MM.1S (cell line): ENCODE data around the gene CCSER2.
"Not testable (repeated sequence)": the region's sequence is repeated elsewhere in the genome, so short reads cannot be mapped to it uniquely, and the experiment has no call there.

Experiments
- DNase-seq: peaks from one replicate; pipeline ENCODE4 v3.0.0-alpha.2; 2015
- H2AFZ ChIP-seq: fragments of 300-600 bp; sonication (generic); 2 replicates; pipeline ENCODE4 v1.6.0; 2016; ENCODE audit warnings: antibody characterized with exemption, low read length
- H3F3A ChIP-seq: fragments of 300-600 bp; sonication (generic); 2 replicates; pipeline ENCODE4 v1.6.1; 2016; ENCODE audit warnings: mild to moderate bottlenecking, antibody characterized with exemption, low read length, moderate library complexity, mixed read lengths; ENCODE audit not compliant: insufficient read depth
- H3K27ac ChIP-seq: fragments of 300-600 bp; sonication (generic); 2 replicates; pipeline ENCODE4 v1.5.1; 2016; ENCODE audit warnings: mild to moderate bottlenecking, low read length
- H3K27me3 ChIP-seq: fragments of 300-600 bp; sonication (generic); replicated peaks from 2 replicates; pipeline ENCODE4 v1.6.0; 2016; ENCODE audit warnings: low read length; ENCODE audit not compliant: insufficient read depth
- H3K36me3 ChIP-seq: fragments of 300-600 bp; sonication (generic); replicated peaks from 2 replicates; pipeline ENCODE4 v1.6.1; 2016; ENCODE audit warnings: mild to moderate bottlenecking, low read length, mixed read lengths; ENCODE audit not compliant: insufficient read depth
- H3K4me1 ChIP-seq: fragments of 300-600 bp; sonication (generic); 2 replicates; pipeline ENCODE4 v1.6.1; 2016; ENCODE audit warnings: low read length, mixed read lengths
- H3K4me2 ChIP-seq: fragments of 300-600 bp; sonication (generic); 2 replicates; pipeline ENCODE4 v1.6.0; 2016; ENCODE audit warnings: low read depth, low read length
- H3K4me3 ChIP-seq: fragments of 300-600 bp; sonication (generic); 2 replicates; pipeline ENCODE4 v1.5.1; 2016; ENCODE audit warnings: low read length, mixed read lengths
- H3K79me2 ChIP-seq: fragments of 300-600 bp; sonication (generic); 2 replicates; pipeline ENCODE4 v1.6.1; 2016; ENCODE audit warnings: mixed run types, low read length, mixed read lengths
- H3K9ac ChIP-seq: fragments of 300-600 bp; sonication (generic); 2 replicates; pipeline ENCODE4 v1.6.1; 2016; ENCODE audit warnings: low read length, mixed read lengths
- H3K9me2 ChIP-seq: fragments of 300-600 bp; sonication (generic); replicated peaks from 2 replicates; pipeline ENCODE4 v1.6.1; 2016; ENCODE audit warnings: mild to moderate bottlenecking, low read length, mixed read lengths; ENCODE audit not compliant: insufficient read depth
- H3K9me3 ChIP-seq: fragments of 300-600 bp; sonication (generic); replicated peaks from 2 replicates; pipeline ENCODE4 v1.6.1; 2016; ENCODE audit warnings: mild to moderate bottlenecking, low read length, mixed read lengths; ENCODE audit not compliant: insufficient read depth
- H4K20me1 ChIP-seq: fragments of 300-600 bp; sonication (generic); 2 replicates; pipeline ENCODE4 v1.6.1; 2016; ENCODE audit warnings: mild to moderate bottlenecking, low read length, moderate library complexity, mixed read lengths; ENCODE audit not compliant: insufficient read depth
- EZH2 ChIP-seq: fragments of 300-600 bp; sonication (generic); optimal IDR thresholded peaks from 2 replicates; pipeline ENCODE3; 2017; ENCODE audit warnings: low read depth, mild to moderate bottlenecking, antibody characterized with exemption, low read length, mixed read lengths
- EZH2phosphoT487 ChIP-seq: fragments of 300-600 bp; sonication (generic); IDR thresholded peaks from 2 replicates; pipeline ENCODE4 v1.6.1; 2018; ENCODE audit warnings: antibody characterized with exemption, low read length
- TF ChIP-seq, protein P1 (sequence below): fragments of 300-600 bp; sonication (generic); IDR thresholded peaks from 2 replicates; pipeline ENCODE4 v1.5.1; 2016; ENCODE audit warnings: antibody characterized with exemption, low read length, mixed read lengths

CCSER2 gene

DNA sequence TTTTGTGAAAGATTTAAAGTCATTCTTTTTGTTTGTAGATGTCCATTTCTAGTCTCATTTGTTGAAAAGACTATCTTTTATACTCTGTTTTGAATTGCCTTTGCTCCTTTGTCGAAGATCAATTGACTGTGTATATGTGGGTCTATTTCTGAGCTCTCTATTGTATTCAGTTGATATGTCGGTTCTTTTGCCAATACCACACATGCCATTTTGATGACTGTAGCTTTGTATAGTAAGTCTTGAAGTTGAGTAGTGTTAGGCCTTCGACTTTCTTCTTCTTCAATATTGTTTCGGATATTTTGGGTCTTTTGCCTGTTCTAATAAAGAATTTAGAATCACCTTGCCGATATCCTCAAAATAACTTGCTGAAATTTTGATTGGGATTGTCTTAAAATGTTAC lies 104.5 kb downstream of the CCSER2 start:
- no peak overlapping the region for H2AFZ ChIP-seq
- no peak for DNase-seq
- peaks cover 7% of the 10 kb centered on the region; the same call in 1 of the 2 replicates for H3F3A ChIP-seq
- H3K27ac ChIP-seq, result no peak overlapping the region
- peaks cover 8% of the 10 kb centered on the region for H3K4me1 ChIP-seq
- no peaks in the 10 kb centered on the region for H3K27me3 ChIP-seq
- H3K9me2 ChIP-seq, result no peaks in the 10 kb centered on the region
- H3K9me3 ChIP-seq, result no peaks in the 10 kb centered on the region
- H3K79me2 ChIP-seq, result 0 out of 2 replicates have a peak, but pooled peaks cover 3% of the 10 kb centered on the region
- no peaks in the 10 kb centered on the region for H3K36me3 ChIP-seq
- H3K9ac ChIP-seq, result no peak overlapping the region
- H3K4me3 ChIP-seq, result no peak overlapping the region
- TF ChIP-seq EZH2phosphoT487 (no peak), EZH2 (no peak)
- TF ChIP-seq, protein P1, sequence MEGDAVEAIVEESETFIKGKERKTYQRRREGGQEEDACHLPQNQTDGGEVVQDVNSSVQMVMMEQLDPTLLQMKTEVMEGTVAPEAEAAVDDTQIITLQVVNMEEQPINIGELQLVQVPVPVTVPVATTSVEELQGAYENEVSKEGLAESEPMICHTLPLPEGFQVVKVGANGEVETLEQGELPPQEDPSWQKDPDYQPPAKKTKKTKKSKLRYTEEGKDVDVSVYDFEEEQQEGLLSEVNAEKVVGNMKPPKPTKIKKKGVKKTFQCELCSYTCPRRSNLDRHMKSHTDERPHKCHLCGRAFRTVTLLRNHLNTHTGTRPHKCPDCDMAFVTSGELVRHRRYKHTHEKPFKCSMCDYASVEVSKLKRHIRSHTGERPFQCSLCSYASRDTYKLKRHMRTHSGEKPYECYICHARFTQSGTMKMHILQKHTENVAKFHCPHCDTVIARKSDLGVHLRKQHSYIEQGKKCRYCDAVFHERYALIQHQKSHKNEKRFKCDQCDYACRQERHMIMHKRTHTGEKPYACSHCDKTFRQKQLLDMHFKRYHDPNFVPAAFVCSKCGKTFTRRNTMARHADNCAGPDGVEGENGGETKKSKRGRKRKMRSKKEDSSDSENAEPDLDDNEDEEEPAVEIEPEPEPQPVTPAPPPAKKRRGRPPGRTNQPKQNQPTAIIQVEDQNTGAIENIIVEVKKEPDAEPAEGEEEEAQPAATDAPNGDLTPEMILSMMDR, result no peak
- no peak overlapping the region for H3K4me2 ChIP-seq
- no peaks in the 10 kb centered on the region for H4K20me1 ChIP-seq

DNA sequence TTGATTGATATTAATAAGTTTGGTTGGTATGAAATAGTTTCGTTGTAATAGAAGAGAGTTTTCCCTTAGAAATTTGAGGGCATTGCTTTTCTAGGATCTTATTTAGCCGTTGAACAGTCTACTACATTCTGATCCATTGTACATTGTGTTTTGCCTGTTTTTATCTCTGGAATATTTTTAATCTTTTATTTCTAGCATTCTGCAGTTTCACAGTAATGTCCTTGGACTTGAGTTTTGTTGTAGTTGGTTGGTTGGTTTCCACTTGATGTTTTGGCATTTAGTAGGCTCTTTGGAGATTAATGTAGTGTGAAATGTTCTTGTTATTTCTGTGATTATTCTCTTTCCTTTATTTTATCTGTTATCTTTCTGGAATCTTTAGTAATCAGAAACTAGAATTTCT lies 112.4 kb downstream of the CCSER2 start:
- Histone ChIP-seq H3K36me3 (no peaks in the 10 kb centered on the region; the same call in 1 of the 2 replicates), H4K20me1 (no peaks in the 10 kb centered on the region), H2AFZ (no peak overlapping the region), H3K4me2 (no peak overlapping the region), H3K27ac (no peak overlapping the region), H3F3A (no peaks in the 10 kb centered on the region), H3K9me3 (no peaks in the 10 kb centered on the region), H3K4me3 (no peak overlapping the region), H3K79me2 (no peaks in the 10 kb centered on the region), H3K9ac (no peak overlapping the region), H3K4me1 (no peaks in the 10 kb centered on the region), H3K27me3 (no peaks in the 10 kb centered on the region), H3K9me2 (no peaks in the 10 kb centered on the region)
- TF ChIP-seq, protein P1, result no peak
- no peak for TF ChIP-seq EZH2phosphoT487
- no peak for TF ChIP-seq EZH2
- DNase-seq, result no peak

DNA sequence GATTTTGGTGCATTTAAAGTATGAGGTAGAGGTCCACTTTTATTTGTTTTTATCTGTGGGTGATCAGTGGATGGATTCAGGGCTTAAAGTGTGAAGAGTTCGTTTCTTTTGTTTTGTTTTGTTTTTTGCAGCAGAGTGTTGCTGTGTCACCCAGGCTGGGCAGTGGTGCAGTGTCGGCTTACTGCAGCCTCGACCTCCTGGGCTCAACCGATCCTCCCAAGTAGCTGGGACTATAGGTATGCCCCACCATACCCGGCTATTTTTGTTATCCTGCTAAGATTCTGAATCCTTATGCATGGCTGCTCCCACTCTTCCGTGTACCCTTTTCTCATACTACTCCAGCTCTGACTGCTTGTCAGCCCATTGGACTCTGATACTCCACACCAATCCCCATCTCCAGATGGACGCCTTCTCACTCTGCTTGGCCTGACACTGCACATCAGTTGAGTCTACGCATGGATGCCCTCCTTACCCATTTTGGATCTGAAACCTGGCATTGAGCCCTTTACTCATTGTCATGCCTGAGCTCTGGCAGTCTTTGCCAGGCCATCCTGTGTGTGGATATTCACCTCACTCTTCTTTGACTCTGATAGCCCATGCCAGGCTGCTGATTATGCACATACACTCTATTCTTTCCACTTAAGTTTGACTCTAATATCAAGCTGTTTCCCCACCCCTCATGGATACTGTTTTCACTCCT lies 119.5 kb downstream of the CCSER2 start:
- Histone ChIP-seq H3K27me3 (no peaks in the 10 kb centered on the region), H4K20me1 (no peaks in the 10 kb centered on the region), H3K4me1 (no peaks in the 10 kb centered on the region), H2AFZ (no peak overlapping the region), H3K79me2 (no peaks in the 10 kb centered on the region), H3K9me2 (no peaks in the 10 kb centered on the region), H3K27ac (no peak overlapping the region), H3K4me2 (no peak overlapping the region), H3K9me3 (no peaks in the 10 kb centered on the region), H3F3A (no peaks in the 10 kb centered on the region), H3K36me3 (no peaks in the 10 kb centered on the region), H3K4me3 (no peak overlapping the region), H3K9ac (no peak overlapping the region)
- DNase-seq, result no peak
- TF ChIP-seq, protein P1, result no peak
- TF ChIP-seq EZH2phosphoT487 (no peak), EZH2 (no peak)

DNA sequence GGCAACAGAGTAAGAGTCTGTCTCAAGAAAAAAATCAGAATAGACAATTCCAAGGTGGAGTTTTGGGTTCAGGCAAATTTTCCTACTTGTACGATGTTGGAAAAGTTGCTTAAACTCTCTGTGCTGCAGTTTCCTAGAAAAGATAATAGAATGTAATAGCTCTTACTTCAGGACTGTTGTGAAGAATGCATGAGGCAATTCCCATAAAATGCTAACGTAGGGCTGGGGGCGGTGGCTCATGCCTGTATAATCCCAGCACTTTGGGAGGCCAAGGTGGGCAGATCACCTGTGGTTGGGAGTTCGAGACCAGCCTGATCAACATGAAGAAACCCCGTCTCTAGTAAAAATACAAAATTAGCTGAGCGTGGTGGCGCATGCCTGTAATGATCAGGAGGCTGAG lies 121.0 kb downstream of the CCSER2 start:
- H3K27me3 ChIP-seq, DNase-seq: not testable (repeated sequence)

More for the DNA sequence above, 121.0 kb downstream of the CCSER2 start:
- H3K4me2 ChIP-seq, H4K20me1 ChIP-seq, H3K36me3 ChIP-seq, H3K4me3 ChIP-seq, H3F3A ChIP-seq, H3K27ac ChIP-seq, H3K9ac ChIP-seq, H2AFZ ChIP-seq, H3K9me3 ChIP-seq, H3K4me1 ChIP-seq, H3K79me2 ChIP-seq, H3K9me2 ChIP-seq: not testable (repeated sequence)
